Stimulated activated CD4-positive, alpha-beta T cell treated with anti-CD3 and anti-CD28 coated beads, Interleukin-15, amount 100 ng/mL, for 1 hour (primary cell): ENCODE measurements around the gene FASN.
"Not testable (repeated sequence)": the region's sequence is repeated elsewhere in the genome, so short reads cannot be mapped to it uniquely, and the experiment has no call there.

Source experiments
- DNase-seq, 2 donors: peaks; one replicate each; pipeline ENCODE4 v3.0.0-alpha.2; 2020; ENCODE audit warnings: low read depth in 1 of 2, low spot score in 1 of 2

Gene FASN

DNA sequence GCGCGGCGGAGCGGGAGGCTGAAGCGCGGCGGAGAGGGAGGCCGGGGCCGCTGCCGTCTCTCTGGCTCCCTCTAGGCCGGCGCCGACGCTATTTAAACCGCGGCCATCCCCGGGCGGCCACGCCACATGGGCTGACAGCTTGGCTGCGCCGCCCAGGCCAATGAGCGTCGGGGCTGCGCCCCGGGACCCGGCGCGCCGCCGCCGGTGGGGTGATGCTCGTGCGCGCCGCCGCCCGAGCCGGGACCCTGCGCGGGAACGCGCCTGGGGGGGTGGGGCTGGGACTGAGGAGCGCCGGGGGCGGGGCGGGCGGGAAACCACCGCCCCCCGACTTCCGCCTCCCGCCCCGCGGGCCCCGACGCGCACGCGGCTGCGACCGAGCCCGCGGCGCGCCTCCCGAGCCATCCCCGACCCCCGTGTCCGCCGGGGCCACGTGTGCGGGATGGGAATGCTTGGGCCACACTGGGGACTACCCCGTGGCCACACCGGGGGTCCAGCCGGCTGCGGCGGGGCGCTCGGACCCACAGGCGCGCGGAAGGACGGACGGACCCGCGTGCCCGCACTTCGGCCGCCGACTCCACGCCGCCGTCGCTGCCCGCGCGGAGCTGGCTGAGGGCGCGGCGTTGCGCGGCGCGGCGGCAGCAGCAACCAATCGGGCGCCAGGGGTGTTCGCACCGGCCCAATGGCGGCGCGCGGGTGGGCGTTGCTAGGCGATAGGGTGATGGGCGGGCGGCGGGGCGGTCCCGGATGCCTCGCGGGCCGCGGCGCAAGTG, at the start of gene FASN:
Gene FASN, minus strand, starts transcription at position 68 of the 770 bp plus-strand sequence. CDS start 1,791 bp downstream, outside the sequence.
- peak; percentile 86 to 94 for DNase-seq

DNA sequence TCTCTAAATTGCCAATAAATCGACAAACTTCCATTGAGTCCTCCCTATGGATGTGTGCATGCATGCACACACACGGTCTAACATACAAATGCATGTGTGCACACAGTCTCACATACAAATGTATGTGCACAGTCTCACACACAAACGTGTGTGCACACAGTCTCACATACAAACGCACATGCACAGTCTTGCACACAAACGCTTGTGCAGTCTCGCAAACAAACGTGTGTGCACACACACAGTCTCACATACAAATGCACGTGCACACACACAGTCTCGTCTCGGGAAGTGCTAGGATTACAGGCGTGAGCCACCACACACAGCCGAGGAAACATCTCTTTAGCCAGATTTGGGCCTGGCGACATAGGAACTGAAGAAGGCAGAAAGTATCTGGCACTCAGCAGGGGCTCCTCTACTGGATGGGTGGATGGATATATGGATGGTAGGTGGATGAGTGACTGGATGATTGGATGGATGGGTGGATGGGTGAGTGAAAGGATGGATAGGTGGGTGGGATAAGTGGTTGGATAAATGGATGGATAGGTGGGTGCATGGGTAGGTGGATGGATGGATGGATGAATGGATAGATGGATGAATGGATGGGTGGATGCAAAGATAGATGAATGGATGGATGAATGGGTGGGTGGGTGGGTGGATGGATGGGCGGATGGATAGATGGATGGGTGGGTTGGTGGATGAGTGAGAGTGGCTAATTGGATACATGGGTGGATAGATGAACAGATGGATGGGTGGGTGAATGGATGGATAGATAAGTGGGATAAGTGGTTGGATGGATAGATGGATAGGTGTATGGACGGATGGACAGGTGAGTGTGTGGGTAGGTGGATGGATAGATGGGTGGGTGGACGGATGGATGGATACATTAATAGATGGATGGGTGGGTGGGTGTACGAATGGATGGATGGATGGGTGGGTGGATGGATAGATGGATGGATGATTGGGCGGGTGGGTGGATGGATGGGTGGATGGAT, 48.9 kb upstream of the FASN start:
- DNase-seq, result no peak

DNA sequence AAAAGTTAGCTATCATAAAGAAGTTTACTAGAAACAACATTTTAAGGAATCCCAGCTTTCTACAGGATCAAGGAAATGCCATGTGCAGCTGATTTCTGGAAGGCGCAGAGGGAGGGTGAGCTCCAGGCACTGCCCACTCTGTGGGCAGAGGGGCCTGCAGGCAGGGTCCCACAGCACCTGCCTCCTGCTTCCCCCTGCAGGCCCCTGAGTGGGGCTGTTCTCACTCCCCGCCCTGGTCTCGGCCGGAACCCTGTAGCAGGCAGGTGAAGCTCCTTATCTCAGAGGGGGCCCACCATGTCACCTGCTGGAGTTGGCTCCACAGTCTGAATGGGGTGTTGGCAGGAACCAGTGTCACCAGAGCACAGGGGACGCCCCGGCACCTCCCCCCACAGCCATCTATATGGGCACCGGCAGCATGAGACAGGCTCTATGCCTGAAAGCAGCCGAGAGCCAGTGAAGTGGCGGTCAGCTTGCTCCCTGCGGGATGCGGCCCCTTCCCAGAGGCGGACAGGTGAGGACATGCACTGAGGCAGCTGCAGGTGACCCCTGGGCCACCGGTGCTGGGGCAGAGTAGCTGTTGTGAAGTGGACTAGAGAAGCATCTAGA, 47.6 kb upstream of the FASN start:
- no peak for DNase-seq

DNA sequence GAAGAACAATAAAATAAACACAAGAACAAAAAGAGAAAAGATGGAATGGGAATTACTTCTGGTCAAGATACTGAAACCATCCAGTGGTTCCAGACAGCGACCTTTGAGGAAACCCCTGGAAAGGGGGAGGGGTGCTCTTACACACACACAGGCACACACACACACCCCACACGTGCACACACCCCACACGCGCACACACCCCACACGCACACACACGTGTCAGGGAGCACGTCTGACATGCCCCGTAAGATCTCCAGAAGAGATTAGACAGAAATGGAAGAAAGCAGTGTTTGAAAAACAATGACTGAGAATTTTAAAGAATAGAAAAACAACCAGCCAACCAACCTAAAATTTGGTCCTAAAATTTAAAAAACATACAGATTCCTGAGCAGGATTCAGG, 45.3 kb upstream of the FASN start:
- no peak for DNase-seq

DNA sequence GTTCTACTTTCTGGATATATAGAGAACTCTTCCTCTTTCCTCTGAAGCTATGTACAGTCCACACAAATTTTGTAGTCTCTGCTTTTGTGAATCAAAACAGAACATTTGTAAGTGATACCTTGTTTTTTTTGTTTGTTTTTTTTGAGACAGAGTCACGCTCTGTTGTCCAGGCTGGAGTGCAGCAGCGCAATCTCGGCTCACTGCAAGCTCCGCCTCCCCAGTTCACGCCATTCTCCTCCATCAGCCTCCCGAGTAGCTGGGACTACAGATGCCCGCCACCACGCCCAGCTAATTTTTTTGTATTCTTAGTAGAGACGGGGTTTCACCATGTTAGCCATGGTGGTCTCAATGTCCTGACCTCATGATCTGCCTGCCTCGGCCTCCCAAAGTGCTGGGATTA, 41.9 kb upstream of the FASN start:
- not testable (repeated sequence) for DNase-seq

DNA sequence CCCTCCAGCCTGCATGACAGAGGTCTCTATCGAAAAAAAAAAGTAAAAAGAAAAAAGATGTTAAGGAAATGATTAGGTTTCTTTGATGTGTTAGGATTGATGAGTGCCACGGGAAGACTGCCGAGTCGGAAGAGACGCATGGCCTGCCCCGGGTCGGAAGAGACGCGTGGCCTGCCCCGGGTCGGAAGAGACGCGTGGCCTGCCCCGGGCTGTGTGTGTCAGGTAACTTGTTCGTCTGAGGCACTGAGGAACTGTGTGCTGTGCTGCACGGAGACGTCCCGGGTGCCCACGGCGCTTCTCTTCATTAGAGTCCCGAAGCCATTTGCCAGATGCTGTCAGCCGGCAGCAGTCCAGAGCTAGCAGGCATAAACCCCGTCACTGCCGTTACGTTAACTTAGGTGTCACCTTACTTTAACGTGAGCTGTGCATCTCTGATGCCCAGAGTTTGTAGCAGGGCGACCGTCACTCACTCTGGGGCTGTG, 40.5 kb upstream of the FASN start:
- DNase-seq, result no peak

DNA sequence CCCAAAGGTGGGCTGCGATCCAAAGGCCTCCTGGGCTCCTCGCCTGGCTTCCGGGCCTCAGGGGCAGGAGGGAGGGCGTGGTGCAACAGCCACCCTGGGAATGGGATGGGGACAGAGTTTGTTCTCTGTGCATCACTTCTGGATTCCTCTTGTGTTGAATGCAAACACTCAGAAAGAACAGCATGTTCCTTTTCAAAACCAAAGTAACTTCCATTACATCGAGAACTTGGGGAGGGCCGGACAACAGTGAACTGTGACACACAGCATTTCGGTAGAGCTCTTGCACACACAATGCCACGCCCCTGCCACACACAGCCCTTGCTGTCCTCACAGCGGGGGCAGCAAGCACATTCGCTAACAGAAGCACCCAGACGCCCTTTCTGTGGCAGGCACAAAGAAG, 36.1 kb upstream of the FASN start:
- DNase-seq, result no peak

DNA sequence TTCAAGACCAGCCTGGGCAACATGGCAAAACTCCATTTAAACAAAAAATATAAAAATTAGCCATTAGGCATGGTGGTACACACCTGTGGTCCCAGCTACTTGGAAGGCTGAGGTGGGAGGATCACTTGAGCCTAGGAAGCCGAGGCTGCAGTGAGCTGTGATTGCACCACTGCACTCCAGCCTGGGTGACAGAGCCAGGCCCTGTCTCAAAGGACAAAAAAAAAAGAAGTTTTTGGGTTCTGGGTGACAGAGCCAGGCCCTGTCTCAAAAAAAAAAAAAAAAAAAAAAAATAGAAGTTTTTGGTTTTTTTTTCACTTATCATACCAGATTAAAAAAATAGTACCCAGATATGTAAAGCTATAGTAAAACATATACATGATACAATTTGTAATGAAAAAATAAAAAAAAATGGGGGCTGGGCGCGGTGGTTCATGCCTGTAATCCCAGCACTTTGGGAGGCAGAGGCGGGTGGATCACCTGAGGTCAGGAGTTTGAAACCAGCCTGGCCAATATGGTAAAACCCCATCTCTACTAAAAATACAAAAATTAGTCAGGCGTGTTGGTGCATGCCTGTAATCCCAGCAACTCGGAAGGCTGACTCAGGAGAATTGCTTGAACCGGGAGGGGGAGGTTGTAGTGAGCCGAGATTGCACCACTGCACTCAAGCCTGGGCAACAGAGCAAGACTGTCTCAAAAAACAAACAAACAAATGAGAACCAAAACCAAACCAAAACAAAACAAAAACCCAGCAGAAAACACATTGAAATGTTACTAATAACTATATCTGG, 35.3 kb upstream of the FASN start:
- not testable (repeated sequence) for DNase-seq

DNA sequence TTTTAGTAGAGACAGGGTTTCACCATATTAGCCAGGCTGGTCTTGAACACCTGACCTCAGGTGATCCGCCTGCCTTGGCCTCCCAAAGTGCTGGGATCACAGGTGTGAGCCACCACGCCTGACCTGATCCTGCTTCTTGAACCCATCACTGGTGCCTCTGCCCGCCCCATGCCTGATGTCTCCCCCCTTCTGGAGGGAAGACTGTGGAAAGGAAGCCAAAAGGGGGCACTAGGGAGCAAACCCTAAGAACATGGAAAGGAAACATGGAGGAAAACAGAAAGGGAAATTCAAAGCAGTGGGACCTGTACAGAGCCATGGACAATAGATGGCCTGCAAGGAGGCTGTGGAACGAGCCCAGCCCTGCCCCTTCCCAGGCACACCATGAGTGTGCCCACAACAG, 31.1 kb upstream of the FASN start:
- DNase-seq, result no peak

DNA sequence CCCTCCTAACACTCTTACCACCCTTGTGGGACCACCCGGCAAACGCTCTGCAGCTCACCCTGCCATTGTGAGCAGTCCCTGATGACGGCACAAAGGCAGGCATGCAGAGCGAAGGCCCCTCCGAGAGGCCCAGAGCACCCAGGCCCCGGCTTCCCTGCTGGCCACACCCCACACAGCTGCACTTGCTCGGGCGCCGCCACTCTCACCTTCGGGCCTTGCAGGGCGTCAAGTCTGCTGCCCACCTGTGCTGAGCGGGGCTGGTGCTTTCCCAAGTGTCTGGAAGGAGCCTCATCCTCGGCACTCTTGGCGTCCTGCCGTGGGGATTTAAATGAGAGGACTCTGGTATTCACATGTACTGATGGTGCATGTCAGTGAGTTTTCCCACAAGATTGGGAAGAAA, 30.3 kb upstream of the FASN start:
- no peak for DNase-seq

DNA sequence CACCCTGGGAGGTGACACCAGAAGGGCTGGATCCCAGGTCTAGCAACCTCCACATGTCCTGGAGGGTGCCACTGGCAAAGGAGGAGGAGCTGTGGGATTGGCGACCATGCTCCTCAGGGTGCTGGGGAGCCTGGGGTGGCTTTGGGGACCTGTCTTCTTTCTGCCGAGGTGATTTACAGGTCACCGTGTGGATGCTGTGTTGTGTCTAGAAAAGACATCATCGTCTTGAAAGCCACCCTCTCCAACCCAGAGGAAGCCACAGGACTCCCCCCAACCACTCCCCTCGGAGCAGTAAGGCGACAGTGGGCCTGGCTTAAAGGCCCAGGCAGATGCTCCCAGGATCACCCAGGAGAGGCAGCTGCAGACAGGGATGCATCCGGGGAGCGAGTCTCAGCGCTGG, 29.7 kb upstream of the FASN start:
- DNase-seq, result no peak

DNA sequence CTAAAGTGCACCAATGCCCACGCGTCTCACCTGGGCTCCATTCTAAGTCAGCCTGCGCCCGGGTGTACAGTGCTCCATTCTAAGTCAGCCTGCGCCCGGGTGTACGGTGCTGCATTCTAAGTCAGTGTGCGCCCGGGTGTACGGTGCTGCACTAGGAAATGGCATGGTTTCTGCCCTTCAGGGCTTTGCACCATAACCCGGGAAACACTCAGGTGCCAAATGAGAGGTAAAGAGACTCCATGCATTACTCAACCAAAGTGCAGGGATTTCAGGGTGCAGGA, 29.2 kb upstream of the FASN start:
- no peak for DNase-seq

DNA sequence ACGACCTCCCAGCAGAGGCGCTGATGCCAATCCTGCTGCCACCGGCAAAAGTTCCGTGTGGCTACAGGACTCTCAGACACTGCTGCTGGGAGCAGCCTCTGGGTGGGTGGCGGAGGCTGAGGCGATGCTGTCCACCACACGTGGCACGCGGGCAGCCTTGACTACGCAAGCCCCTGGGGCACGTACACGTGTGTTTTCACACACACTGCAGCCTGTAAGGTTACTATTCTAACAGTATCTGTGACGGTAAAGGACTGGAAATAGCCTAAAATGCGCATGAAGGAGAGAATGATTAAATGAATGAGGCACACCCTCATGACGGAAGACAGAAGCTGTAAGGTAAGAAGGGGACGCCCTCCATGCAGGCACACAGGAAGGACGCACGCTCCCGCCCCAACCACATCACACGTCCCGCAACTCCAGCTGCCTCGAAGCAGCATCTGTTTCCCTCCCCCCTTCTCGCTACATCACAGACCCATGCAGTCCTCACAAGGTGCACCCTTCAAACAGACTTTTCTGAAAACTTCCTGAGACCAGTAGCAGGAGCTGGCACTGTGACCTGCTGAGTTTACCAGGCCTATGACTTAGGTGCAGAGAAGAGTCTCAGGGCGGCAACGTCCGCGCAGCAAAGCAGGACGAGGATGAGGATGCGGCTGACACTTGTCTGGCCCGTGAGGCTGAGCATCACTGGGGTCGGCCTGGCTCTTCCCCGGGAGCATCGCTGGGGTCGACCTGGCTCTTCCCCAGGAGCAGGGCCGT, 28.7 kb upstream of the FASN start:
- peak; percentile 31 to 56 for DNase-seq

DNA sequence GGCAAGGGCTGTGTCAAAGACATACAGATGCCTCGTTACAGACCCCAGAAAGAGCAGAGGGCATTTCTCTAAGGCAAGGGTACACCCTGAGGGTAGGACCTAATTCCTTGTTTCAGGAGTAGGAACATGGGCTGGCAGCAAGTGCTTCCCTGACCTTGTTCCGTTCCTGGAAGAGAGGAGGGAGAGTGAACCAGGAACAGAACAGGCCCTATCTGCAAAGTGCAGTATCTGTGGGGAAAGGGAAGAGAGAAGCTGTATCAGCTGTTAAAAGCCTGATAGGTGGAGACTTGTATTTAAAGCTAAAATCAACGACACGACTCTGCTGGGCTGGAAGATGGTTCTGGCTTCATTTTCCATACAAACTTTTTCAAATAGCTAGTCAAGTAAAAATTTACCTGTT, 26.1 kb upstream of the FASN start:
- DNase-seq, result no peak

DNA sequence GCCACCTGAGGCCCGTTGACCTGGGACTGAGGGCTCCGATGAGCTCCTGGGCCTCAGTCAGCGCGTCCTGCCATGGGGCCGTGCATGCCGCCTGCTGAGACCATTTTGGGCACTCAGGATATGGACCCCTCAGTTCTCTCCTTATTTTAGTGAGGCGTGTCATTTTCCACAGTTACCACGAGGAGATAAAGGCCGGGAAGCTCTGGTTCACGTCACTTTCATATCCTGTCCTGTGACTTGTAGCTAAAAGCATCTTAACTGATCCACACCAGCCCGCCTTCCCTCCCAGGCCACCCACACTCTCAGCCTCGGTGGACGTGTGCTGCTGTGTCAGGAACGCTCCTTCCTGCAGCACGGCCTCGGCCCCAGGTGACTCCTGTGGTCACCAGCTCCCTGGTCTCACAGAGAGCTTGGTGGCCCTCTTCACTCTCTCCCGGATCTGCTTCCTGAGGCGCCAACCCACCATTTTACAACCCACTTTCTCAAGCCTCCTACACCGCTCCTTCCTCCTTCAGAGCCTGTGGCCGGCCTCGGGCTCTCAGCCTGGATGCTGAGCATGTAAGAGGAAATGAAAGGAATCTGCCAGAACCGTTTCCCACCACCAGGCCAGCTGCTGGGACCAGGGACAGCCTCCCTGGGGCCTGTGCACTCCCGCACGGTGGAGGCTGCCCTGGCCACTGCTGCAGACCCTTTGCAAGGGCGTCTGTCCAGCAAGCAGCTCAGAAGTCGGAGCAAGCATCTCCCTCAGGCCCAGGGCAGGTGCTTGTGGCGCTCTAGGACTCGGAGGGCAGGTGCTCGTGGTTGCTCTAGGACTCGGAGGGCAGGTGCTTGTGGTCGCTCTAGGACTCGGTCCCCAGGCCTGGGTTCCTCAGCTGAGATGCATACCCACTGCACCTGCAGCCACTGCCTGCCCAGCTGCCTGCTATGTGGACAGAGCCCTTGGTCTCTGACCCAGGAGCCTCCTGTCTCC, 23.9 kb upstream of the FASN start:
- no peak for DNase-seq

DNA sequence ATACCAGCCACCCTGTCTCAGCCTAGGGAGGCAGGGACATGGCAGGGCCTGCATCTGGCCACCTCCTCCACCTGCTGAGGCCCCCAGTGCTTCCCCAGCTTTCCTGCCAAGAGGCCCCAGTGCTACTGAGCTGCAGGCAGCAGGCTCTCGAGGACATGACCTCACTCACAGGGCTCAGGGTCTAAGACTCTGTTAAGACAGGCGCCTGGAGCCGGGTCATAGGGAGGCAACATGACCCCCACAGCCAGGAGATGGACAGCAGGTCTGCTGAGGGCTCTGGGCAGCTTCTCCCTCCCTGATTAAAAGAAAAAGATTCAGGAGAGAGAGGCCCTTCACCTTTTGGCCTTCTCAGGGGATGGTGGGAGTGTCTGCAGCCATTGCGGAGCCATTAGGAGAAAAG, 23.2 kb upstream of the FASN start:
- no peak for DNase-seq

DNA sequence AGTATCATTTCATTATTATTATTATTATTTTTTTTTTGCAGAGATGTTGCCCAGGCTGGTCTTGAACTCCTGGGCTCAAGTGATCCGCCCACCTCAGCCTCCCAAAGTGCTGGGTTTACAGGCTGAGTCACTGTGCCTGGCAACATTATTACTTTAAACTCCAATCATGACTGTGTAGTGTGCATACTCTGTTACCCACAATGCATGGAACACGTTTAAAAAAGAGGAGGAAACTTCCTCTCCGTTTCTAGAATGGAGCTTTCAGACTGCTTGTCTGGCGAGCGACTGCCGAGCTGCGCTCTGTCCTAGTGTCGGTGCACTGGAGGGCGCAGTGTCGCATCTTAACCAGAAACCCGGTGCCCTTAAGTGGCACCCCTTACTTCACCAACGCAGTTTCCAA, 22.1 kb upstream of the FASN start:
- no peak for DNase-seq

DNA sequence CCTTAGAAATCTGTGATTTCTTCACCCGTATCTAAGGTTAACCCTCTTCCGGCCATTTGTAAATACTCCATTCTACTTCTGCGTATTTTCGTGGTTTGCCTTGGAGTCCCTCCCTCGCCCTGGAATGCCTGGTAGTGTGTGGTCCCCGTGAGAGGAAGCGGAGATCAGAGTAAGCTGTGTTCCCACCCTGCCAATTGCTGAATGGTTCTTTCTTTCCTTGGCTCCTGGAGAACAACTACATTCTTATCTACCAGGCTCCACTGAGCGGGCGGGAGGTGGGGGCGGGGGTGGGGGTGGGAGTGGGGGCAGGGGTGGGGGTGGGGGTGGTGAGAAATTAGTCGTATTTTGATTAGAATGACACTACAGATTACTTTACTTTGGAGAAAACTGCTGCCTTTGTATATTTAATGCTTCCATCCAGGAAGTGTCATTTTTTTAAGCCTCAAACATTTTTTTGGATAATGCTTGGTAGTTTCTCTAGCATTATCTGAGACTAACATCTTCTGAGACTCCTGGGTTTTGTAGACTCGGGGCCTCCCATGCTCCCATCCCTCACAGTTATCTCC, 20.9 kb upstream of the FASN start:
- DNase-seq, result no peak
